Activated T-helper 17 cell treated with anti-CD3 and anti-CD28 coated beads, Interleukin-2, amount 50 U/mL, for 72 hours (primary cell): ENCODE data around the gene GPR148. TPM values are rescaled to one million over a fixed set of nuclear protein-coding genes. Genes with fewer than 3 reads are reported as not detected.

ENCODE experiments used
- ATAC-seq: fragments of 150-1000 bp; cut with Tn5 transposase; replicated peaks from 2 replicates; pipeline ENCODE4 v1.10.0; 2021; ENCODE audit warnings: mild to moderate bottlenecking, moderate library complexity
- H3K27ac Mint-ChIP-seq: one replicate; pipeline ENCODE4 v1.8.0; 2022; ENCODE audit warnings: mixed read lengths
- H3K27me3 Mint-ChIP-seq: one replicate; pipeline ENCODE4 v1.8.0; 2022; ENCODE audit warnings: mixed read lengths
- H3K36me3 Mint-ChIP-seq: one replicate; pipeline ENCODE4 v1.8.0; 2022; ENCODE audit warnings: low read depth, mild to moderate bottlenecking, mixed read lengths
- H3K4me1 Mint-ChIP-seq: one replicate; pipeline ENCODE4 v1.8.0; 2022; ENCODE audit warnings: mixed read lengths
- H3K4me3 Mint-ChIP-seq: one replicate; pipeline ENCODE4 v1.8.0; 2022; ENCODE audit warnings: mild to moderate bottlenecking, mixed read lengths
- H3K9me3 Mint-ChIP-seq: one replicate; pipeline ENCODE4 v1.8.0; 2022; ENCODE audit warnings: mixed read lengths
- total RNA-seq, 2 donors: library from RNA; stranded (reverse); gene quantifications; one replicate each; pipeline ENCODE4 v1.2.3, GENCODE V29; 2022

The GPR148 gene
- total RNA-seq, 2 donors from 2014 or later: not detected

- no peak for ATAC-seq
- no peak overlapping the region for H3K4me3 Mint-ChIP-seq
These were observed 7.6 kb downstream of the GPR148 start for GRCh38 chr2:130736487-130736886.

GRCh38 chr2:130737592-130737991 lies 8.7 kb downstream of the GPR148 start:
- ATAC-seq: no peak

More at GRCh38 chr2:130736487-130736886, 7.6 kb downstream of the GPR148 start:
- H3K36me3 Mint-ChIP-seq: no peaks in the 10 kb centered on the region
- peaks cover 8% of the 10 kb centered on the region for H3K27me3 Mint-ChIP-seq
- no peaks in the 10 kb centered on the region for H3K4me1 Mint-ChIP-seq
- H3K27ac Mint-ChIP-seq: no peak overlapping the region
- peaks cover 9% of the 10 kb centered on the region for H3K9me3 Mint-ChIP-seq

GRCh38 chr2:130740671-130741070 lies 11.8 kb downstream of the GPR148 start:
- Mint-ChIP-seq H3K27me3 (peaks cover 17% of the 10 kb centered on the region), H3K36me3 (no peaks in the 10 kb centered on the region), H3K9me3 (no peaks in the 10 kb centered on the region), H3K27ac (no peak overlapping the region), H3K4me3 (no peak overlapping the region), H3K4me1 (no peaks in the 10 kb centered on the region)
- ATAC-seq: no peak

More at GRCh38 chr2:130737592-130737991, 8.7 kb downstream of the GPR148 start:
- H3K4me1 Mint-ChIP-seq: no peaks in the 10 kb centered on the region
- no peaks in the 10 kb centered on the region for H3K36me3 Mint-ChIP-seq
- no peak overlapping the region for H3K4me3 Mint-ChIP-seq
- peaks cover 9% of the 10 kb centered on the region for H3K9me3 Mint-ChIP-seq
- H3K27me3 Mint-ChIP-seq: peaks cover 10% of the 10 kb centered on the region
- no peak overlapping the region for H3K27ac Mint-ChIP-seq

- H3K9me3 Mint-ChIP-seq: no peaks in the 10 kb centered on the region
- no peaks in the 10 kb centered on the region for H3K36me3 Mint-ChIP-seq
- H3K27me3 Mint-ChIP-seq: peaks cover 17% of the 10 kb centered on the region
- H3K4me1 Mint-ChIP-seq: no peaks in the 10 kb centered on the region
- no peak overlapping the region for H3K27ac Mint-ChIP-seq
- H3K4me3 Mint-ChIP-seq: no peak overlapping the region
- ATAC-seq: no peak
These were observed 14.4 kb downstream of the GPR148 start for GRCh38 chr2:130743278-130743677.

GRCh38 chr2:130744287-130745117 lies 15.6 kb downstream of the GPR148 start:
- no peak overlapping the region for H3K4me3 Mint-ChIP-seq
- H3K27ac Mint-ChIP-seq: no peak overlapping the region
- no peak for ATAC-seq
- no peaks in the 10 kb centered on the region for H3K9me3 Mint-ChIP-seq
- H3K4me1 Mint-ChIP-seq: no peaks in the 10 kb centered on the region
- H3K36me3 Mint-ChIP-seq: no peaks in the 10 kb centered on the region
- peaks cover 20% of the 10 kb centered on the region for H3K27me3 Mint-ChIP-seq

GRCh38 chr2:130749078-130749477 lies 20.2 kb downstream of the GPR148 start:
- Mint-ChIP-seq H3K9me3 (no peaks in the 10 kb centered on the region), H3K36me3 (no peaks in the 10 kb centered on the region), H3K4me3 (no peak overlapping the region), H3K4me1 (no peaks in the 10 kb centered on the region), H3K27ac (no peak overlapping the region), H3K27me3 (peaks cover 22% of the 10 kb centered on the region)
- no peak for ATAC-seq

- no peaks in the 10 kb centered on the region for H3K9me3 Mint-ChIP-seq
- H3K36me3 Mint-ChIP-seq: no peaks in the 10 kb centered on the region
- peaks cover 24% of the 10 kb centered on the region for H3K27me3 Mint-ChIP-seq
- H3K4me3 Mint-ChIP-seq: no peak overlapping the region
- no peak overlapping the region for H3K27ac Mint-ChIP-seq
- no peak for ATAC-seq
- H3K4me1 Mint-ChIP-seq: no peaks in the 10 kb centered on the region
These were observed 20.8 kb downstream of the GPR148 start for GRCh38 chr2:130749641-130750040.

- H3K27me3 Mint-ChIP-seq: peaks cover 50% of the 10 kb centered on the region
- H3K36me3 Mint-ChIP-seq: no peaks in the 10 kb centered on the region
- no peak overlapping the region for H3K27ac Mint-ChIP-seq
- no peaks in the 10 kb centered on the region for H3K4me1 Mint-ChIP-seq
- H3K9me3 Mint-ChIP-seq: no peaks in the 10 kb centered on the region
- H3K4me3 Mint-ChIP-seq: no peak overlapping the region
- ATAC-seq: no peak
These were observed 25.9 kb downstream of the GPR148 start for GRCh38 chr2:130754811-130755210.

GRCh38 chr2:130755256-130756052 lies 26.6 kb downstream of the GPR148 start, which contains the start of gene AMER3:
TSS of gene AMER3 (plus strand) at chr2:130755540. CDS start at chr2:130762073, 6,533 bp downstream.
- Mint-ChIP-seq H3K9me3 (no peaks in the 10 kb centered on the region), H3K4me3 (no peak within 1 kb of the TSS), H3K36me3 (no peaks in the 10 kb centered on the region), H3K27ac (no peak within 1 kb of the TSS), H3K27me3 (peaks cover 49% of the 10 kb centered on the region), H3K4me1 (no peaks in the 10 kb centered on the region)
- ATAC-seq: no peak

- no peaks in the 10 kb centered on the region for H3K4me1 Mint-ChIP-seq
- H3K36me3 Mint-ChIP-seq: no peaks in the 10 kb centered on the region
- peak overlapping the region; percentile 36 for H3K4me3 Mint-ChIP-seq
- no peak overlapping the region for H3K27ac Mint-ChIP-seq
- no peaks in the 10 kb centered on the region for H3K9me3 Mint-ChIP-seq
- ATAC-seq: no peak
- H3K27me3 Mint-ChIP-seq: peaks cover 53% of the 10 kb centered on the region
These were observed 27.4 kb downstream of the GPR148 start for GRCh38 chr2:130756053-130756873.

GRCh38 chr2:130756874-130757668 lies 28.2 kb downstream of the GPR148 start:
- H3K4me3 Mint-ChIP-seq: peak overlapping the region; percentile 36

GRCh38 chr2:130759906-130760753 lies 31.3 kb downstream of the GPR148 start:
- no peaks in the 10 kb centered on the region for H3K36me3 Mint-ChIP-seq
- peaks cover 40% of the 10 kb centered on the region for H3K27me3 Mint-ChIP-seq
- H3K27ac Mint-ChIP-seq: no peak overlapping the region
- no peak for ATAC-seq
- no peak overlapping the region for H3K4me3 Mint-ChIP-seq
- H3K9me3 Mint-ChIP-seq: no peaks in the 10 kb centered on the region
- H3K4me1 Mint-ChIP-seq: no peaks in the 10 kb centered on the region

More at GRCh38 chr2:130756874-130757668, 28.2 kb downstream of the GPR148 start:
- no peaks in the 10 kb centered on the region for H3K4me1 Mint-ChIP-seq
- H3K27ac Mint-ChIP-seq: no peak overlapping the region
- H3K9me3 Mint-ChIP-seq: no peaks in the 10 kb centered on the region
- no peaks in the 10 kb centered on the region for H3K36me3 Mint-ChIP-seq
- ATAC-seq: no peak
- peaks cover 58% of the 10 kb centered on the region for H3K27me3 Mint-ChIP-seq
